CD4-positive, alpha-beta T cell treated with Interleukin-2 at 100 ng/mL for 4 hours (primary cell): ENCODE results near the gene ASF1B.

Experiments used
- DNase-seq: peaks from one replicate; pipeline ENCODE4 v3.0.0-alpha.2; 2020; ENCODE audit warnings: low spot score

Gene ASF1B

DNA sequence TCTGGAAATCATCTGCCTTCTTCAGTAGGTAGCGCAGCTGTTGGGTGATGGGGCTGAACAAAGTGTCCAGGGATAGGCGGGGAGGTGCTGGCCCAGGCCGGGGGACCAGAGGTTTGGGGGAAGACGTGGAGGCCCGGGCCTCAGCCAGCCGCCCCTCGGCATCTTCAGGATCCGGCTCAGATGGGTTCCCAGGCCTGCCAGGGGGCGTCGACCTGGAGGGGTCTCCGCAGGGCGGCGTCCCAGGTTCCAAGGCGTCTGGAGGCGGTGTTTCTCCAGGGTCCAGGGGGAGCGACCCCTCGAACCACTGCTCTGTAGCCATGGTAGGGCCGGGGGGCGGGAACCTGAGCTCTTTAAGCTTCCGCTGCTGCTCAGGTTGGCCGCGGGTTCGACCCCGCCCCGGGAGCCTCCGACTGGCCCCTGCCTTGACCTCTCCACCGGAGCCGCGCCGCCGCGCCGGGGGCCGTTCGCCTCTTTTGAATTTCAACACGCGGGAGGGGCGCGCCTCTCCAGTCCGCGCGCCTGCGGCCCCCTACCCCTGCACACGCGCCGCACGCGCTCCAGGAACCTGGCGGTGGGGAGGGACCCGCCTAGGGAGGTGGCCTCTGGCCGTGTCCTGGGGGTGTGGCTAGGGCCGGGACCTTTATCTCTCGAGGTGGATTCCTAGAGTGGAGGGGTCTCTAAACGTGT lies 50.9 kb downstream of the ASF1B start, which contains the start of gene C19orf67:
C19orf67 (minus strand) TSS at position 475 of the 687 bp plus-strand sequence; CDS start at position 319, 156 bp downstream.
- DNase-seq: no peak

GRCh38 chr19:14082675-14082960 lies 53.8 kb downstream of the ASF1B start:
- DNase-seq: no peak

- peak; percentile 46 for DNase-seq
Observed at GRCh38 chr19:14081797-14082674, 54.4 kb downstream of the ASF1B start.

GRCh38 chr19:14080887-14081796 lies 55.2 kb downstream of the ASF1B start:
- DNase-seq: peak; percentile 100

DNA sequence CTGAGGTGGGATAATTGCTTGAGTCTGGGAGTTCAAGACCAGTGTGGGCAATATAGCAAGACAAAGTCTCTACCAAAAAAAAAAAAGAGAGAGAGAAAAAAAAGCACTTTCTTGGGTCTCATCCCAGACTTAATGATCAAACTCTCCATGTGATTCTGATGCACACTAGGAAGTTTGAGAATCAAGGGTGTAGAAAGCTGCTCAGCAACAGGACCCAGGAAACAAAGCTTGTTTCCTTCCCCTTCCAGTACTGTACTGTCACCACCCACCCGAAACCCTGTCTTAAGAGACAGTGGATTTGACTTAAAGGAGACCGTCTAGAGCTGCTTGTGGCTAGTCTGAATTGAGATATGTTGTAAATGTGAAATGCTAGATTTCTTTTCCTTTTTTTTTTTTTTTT lies 58.0 kb downstream of the ASF1B start:
- no peak for DNase-seq

GRCh38 chr19:14073925-14074838 lies 62.2 kb downstream of the ASF1B start:
- DNase-seq: peak; percentile 15

DNA sequence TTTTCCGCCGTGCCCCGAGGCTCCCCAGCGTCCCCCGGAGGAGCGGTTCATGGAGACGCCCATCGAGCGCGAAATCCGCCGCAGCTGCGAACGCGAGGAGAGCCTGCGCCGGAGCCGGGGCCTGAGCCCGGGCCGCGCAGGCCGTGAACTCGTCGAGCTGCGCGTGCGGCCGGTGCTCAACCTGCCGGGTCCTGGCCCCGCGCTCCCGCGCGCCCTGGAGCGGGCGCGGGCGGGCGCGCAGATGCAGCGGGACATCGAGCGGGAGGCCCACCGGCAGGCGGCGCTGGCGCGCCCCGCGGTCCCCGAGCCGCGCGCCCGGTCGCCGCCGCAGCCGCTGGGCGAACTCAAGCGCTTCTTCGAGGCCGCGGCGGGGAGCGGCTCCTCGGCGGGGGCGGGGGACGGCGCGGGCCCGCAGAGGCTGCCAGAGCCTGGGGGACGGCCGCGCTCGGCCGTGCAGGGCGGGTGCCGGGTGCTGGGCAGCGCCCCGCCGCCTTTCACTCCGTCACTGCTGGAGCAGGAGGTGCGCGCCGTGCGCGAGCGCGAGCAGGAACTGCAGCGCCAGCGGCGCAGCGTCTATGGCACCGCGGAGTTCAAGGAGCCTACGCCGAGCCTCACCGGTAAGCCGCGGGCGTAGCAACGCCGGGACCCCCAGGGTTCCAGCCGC lies 63.0 kb downstream of the ASF1B start:
- DNase-seq: peak; percentile 73

DNA sequence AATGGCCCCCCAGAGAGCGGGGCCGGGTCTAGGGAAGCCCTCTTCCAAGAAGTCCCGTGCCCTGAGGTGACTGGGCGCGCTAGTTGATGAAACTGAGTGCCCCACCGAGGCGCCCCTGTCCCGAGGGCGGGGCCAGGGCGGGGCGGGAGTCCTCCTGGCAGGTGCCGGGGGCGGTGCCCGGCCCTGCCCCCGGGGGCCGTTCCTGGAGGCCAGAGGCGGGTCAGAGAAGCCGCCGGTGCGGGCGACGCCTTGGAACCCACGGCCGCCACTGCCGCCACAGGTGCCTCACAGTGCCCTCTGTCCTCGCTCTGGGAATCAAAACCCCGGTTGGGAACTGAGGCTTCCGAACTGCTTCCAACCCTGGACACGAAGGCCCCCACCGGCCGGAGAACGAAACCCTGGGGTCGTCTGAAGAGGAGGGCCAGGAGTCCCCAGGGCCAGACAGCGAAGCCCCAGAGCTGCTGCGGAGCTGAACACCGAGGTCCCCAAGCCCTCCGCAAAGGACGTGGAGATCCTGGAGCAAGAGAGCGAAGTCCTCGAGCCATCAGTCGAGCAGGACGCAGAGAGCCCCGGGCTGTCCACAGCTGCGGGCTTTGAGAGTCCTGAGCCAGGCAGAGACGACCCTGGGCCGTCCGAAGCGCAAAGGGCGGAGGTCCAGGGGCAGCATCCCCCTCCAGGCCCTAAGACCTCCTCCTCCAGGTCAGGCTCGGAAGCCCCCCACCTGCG lies 63.7 kb downstream of the ASF1B start, which contains the start of gene MISP3:
MISP3 (plus strand) TSS at position 252 of the 726 bp plus-strand sequence. CDS start 524 bp downstream, outside the sequence.
- peak; percentile 16 for DNase-seq

DNA sequence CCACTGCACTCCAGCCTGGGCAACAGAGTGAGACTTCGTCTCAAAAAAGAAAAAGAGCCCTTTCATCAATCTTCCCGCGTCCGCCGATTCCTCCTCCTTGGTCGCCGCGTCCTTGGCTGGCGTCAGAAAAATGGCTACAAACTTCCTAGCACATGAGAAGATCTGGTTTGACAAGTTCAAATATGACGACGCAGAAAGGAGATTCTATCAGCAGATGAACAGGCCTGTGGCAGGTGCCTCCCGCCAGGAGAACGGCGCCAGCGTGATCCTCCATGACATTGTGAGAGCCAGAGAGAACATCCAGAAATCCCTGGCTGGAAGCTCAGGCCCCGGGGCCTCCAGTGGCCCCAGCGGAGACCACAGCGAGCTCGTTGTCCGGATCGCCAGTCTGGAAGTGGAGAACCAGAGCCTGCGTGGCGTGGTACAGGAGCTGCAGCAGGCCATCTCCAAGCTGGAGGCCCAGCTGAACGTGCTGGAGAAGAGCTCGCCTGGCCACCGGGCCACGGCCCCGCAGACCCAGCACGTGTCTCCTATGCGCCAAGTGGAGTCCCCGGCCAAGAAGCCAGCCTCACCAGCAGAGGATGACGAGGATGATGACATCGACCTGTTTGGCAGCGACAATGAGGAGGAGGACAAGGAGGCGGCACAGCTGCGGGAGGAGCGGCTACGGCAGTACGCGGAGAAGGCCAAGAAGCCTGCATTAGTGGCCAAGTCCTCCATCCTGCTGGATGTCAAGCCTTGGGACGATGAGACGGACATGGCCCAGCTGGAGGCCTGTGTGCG lies 65.9 kb downstream of the ASF1B start:
- DNase-seq: no peak
